SK-N-SH treated with all-trans-retinoic acid at 6 μM for 48 hours (cell line): Measurements from ENCODE around the gene DSE.

ENCODE experiments used
- ESRRG ChIP-seq: fragments of 250-450 bp; sonication (Bioruptor Pico); IDR thresholded peaks from 2 replicates; pipeline ENCODE4 v1.6.1; 2021; ENCODE audit warnings: mild to moderate bottlenecking
- GLIS3 ChIP-seq: fragments of 250-450 bp; sonication (Bioruptor Pico); IDR thresholded peaks from 2 replicates; pipeline ENCODE4 v1.5.0; 2020; ENCODE audit warnings: mild to moderate bottlenecking, moderate library complexity
- POU6F1 ChIP-seq: fragments of 250-450 bp; sonication (Bioruptor Pico); IDR thresholded peaks from 2 replicates; pipeline ENCODE4 v1.8.0; 2021; ENCODE audit warnings: low read depth, mild to moderate bottlenecking, moderate library complexity, borderline replicate concordance
- RARB ChIP-seq: fragments of 250-450 bp; sonication (Bioruptor Pico); IDR thresholded peaks from 2 replicates; pipeline ENCODE4 v1.8.0; 2021; ENCODE audit warnings: mild to moderate bottlenecking, moderate library complexity
- SNAI2 ChIP-seq: fragments of 250-450 bp; sonication (Bioruptor Pico); IDR thresholded peaks from 2 replicates; pipeline ENCODE4 v1.5.0; 2020; ENCODE audit warnings: mild to moderate bottlenecking, moderate library complexity
- TOX ChIP-seq: fragments of 250-450 bp; sonication (Bioruptor Pico); IDR thresholded peaks from 2 replicates; pipeline ENCODE4 v1.8.0; 2021; ENCODE audit warnings: mild to moderate bottlenecking, moderate library complexity, borderline replicate concordance
- ZFP30 ChIP-seq: fragments of 450-650 bp; formaldehyde crosslinking; IDR thresholded peaks from 2 replicates; pipeline ENCODE4 v1.5.0; 2022; ENCODE audit warnings: mild to moderate bottlenecking, moderate library complexity
- ZNF565 ChIP-seq: fragments of 450-650 bp; formaldehyde crosslinking; conservative IDR thresholded peaks from 2 replicates; pipeline ENCODE4 v1.5.0; 2020; ENCODE audit warnings: low read depth, mild to moderate bottlenecking, moderate library complexity
- TF ChIP-seq, protein P1 (sequence below): fragments of 250-450 bp; sonication (Bioruptor Pico); IDR thresholded peaks from 2 replicates; pipeline ENCODE4 v1.5.1; 2020; ENCODE audit warnings: low read depth, mild to moderate bottlenecking, moderate library complexity

- no peak for TF ChIP-seq TOX (CRISPR knock-in tag)
- no peak for TF ChIP-seq ZFP30
- no peak for TF ChIP-seq ESRRG (CRISPR knock-in tag)
- no peak for TF ChIP-seq RARB (CRISPR knock-in tag)
- no peak for TF ChIP-seq ZNF565 (CRISPR knock-in tag)
- TF ChIP-seq, protein P1, sequence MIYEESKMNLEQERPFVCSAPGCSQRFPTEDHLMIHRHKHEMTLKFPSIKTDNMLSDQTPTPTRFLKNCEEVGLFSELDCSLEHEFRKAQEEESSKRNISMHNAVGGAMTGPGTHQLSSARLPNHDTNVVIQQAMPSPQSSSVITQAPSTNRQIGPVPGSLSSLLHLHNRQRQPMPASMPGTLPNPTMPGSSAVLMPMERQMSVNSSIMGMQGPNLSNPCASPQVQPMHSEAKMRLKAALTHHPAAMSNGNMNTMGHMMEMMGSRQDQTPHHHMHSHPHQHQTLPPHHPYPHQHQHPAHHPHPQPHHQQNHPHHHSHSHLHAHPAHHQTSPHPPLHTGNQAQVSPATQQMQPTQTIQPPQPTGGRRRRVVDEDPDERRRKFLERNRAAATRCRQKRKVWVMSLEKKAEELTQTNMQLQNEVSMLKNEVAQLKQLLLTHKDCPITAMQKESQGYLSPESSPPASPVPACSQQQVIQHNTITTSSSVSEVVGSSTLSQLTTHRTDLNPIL (CRISPR knock-in tag): no peak
- TF ChIP-seq POU6F1 (CRISPR knock-in tag): no peak
- no peak for TF ChIP-seq GLIS3 (CRISPR knock-in tag)
- no peak for TF ChIP-seq SNAI2
These were observed 85.4 kb downstream of the DSE start for GRCh38 chr6:116456106-116456505.
